ENCODE measurements around the gene B4GALT1. TPM values are rescaled to one million over a fixed set of nuclear protein-coding genes. Genes with fewer than 3 reads are reported as not detected.

The B4GALT1 gene
- total RNA-seq, 4 donors from 2014 or later, result 45.1 to 68.7 (median 53.5) TPM

DNA sequence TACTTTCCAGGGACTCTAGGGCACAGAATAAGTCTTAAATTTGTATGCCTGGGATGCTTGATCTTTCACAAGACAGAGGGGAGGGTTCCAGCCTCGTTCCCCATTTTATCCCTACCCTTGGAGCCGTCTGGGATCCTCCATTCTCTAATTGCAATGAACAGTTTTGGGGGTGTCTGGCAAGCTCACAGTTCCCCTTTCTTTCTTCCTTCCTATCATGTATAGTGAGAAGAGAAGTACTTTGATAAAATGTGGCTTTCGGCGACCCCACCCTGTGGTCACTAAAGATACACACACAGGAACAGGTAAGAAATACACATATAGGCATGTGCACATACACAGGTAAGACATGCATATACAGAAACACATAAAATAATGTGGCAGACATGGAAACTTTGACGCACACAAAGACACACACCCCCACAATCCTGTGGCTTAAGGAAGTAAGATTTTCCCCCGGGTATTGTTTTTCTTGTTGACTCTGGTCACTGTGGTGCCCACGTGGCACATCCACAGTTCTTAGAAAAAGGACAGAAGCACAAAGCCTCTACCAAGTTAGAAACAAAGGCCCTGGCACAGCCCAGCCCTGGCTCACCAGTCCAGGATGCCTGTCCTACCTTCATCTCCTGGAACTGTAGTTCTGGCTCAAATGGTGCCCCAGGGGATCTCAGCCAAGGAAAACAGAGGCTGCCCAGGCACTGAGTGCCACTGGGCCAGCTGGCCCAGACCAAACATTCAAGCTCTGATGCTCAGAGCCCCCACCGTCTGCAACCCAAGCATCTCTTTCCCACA lies 84.4 kb downstream of the B4GALT1 start:
- no peak for DNase-seq (ENCODE audit: low spot score in 2 of 2)
- Histone ChIP-seq H3K9me3 (no peaks in the 10 kb centered on the region), H3K36me3 (no peaks in the 10 kb centered on the region), H3K4me1 (peaks cover 33% of the 10 kb centered on the region), H3K4me3 (no peak overlapping the region), H3K27me3 (no peaks in the 10 kb centered on the region), H3K27ac (no peak overlapping the region)
- 60% methylated on average over 8 of the region's 8 CpGs for WGBS
- no peak for TF ChIP-seq EP300 (IDR thresholded peaks at IDR 0.05)
- no peak for TF ChIP-seq POLR2A (IDR thresholded peaks at IDR 0.05)
- TF ChIP-seq, protein P1, sequence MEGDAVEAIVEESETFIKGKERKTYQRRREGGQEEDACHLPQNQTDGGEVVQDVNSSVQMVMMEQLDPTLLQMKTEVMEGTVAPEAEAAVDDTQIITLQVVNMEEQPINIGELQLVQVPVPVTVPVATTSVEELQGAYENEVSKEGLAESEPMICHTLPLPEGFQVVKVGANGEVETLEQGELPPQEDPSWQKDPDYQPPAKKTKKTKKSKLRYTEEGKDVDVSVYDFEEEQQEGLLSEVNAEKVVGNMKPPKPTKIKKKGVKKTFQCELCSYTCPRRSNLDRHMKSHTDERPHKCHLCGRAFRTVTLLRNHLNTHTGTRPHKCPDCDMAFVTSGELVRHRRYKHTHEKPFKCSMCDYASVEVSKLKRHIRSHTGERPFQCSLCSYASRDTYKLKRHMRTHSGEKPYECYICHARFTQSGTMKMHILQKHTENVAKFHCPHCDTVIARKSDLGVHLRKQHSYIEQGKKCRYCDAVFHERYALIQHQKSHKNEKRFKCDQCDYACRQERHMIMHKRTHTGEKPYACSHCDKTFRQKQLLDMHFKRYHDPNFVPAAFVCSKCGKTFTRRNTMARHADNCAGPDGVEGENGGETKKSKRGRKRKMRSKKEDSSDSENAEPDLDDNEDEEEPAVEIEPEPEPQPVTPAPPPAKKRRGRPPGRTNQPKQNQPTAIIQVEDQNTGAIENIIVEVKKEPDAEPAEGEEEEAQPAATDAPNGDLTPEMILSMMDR (IDR thresholded peaks at IDR 0.05), result no peak
- no peak for TF ChIP-seq POLR2AphosphoS5 (IDR thresholded peaks at IDR 0.05)

- 66% methylated on average over 5 of the region's 5 CpGs for whole genome bisulfite sequencing
- Histone ChIP-seq H3K9me3 (no peaks in the 10 kb centered on the region), H3K27ac (no peak overlapping the region), H3K4me1 (peaks cover 33% of the 10 kb centered on the region), H3K4me3 (no peak overlapping the region), H3K36me3 (no peaks in the 10 kb centered on the region), H3K27me3 (no peaks in the 10 kb centered on the region)
- TF ChIP-seq POLR2A (IDR thresholded peaks at IDR 0.05) (no peak), EP300 (IDR thresholded peaks at IDR 0.05) (no peak), POLR2AphosphoS5 (IDR thresholded peaks at IDR 0.05) (no peak)
- TF ChIP-seq, protein P1 (IDR thresholded peaks at IDR 0.05), result no peak
- DNase-seq (ENCODE audit: low spot score in 2 of 2), result no peak
Measured at GRCh38 chr9:33082128-33082527, 85.0 kb downstream of the B4GALT1 start.

GRCh38 chr9:33081128-33081851 lies 85.8 kb downstream of the B4GALT1 start:
- peak overlapping the region; percentile 75 for H3K27ac ChIP-seq
- TF ChIP-seq POLR2AphosphoS5 (IDR thresholded peaks at IDR 0.05) (peak in 2 of 3 donors; percentile 36 to 77), POLR2A (IDR thresholded peaks at IDR 0.05) (no peak)
- TF ChIP-seq, protein P1 (IDR thresholded peaks at IDR 0.05), result peak; percentile 65 to 75
- DNase-seq (ENCODE audit: low spot score in 2 of 2), result peak in 1 of 2 donors; percentile 86
- no peaks in the 10 kb centered on the region for H3K36me3 ChIP-seq
- H3K4me3 ChIP-seq, result peak overlapping the region; percentile 28
- no peaks in the 10 kb centered on the region for H3K9me3 ChIP-seq
- no peaks in the 10 kb centered on the region for H3K27me3 ChIP-seq
- peaks cover 33% of the 10 kb centered on the region for H3K4me1 ChIP-seq
- WGBS, result 10% methylated on average over 9 of the region's 9 CpGs

- peak overlapping the region; percentile 28 for H3K4me3 ChIP-seq
- 35% methylated on average over 6 of the region's 6 CpGs for WGBS
Measured at GRCh38 chr9:33080534-33080933, 86.6 kb downstream of the B4GALT1 start.

DNA sequence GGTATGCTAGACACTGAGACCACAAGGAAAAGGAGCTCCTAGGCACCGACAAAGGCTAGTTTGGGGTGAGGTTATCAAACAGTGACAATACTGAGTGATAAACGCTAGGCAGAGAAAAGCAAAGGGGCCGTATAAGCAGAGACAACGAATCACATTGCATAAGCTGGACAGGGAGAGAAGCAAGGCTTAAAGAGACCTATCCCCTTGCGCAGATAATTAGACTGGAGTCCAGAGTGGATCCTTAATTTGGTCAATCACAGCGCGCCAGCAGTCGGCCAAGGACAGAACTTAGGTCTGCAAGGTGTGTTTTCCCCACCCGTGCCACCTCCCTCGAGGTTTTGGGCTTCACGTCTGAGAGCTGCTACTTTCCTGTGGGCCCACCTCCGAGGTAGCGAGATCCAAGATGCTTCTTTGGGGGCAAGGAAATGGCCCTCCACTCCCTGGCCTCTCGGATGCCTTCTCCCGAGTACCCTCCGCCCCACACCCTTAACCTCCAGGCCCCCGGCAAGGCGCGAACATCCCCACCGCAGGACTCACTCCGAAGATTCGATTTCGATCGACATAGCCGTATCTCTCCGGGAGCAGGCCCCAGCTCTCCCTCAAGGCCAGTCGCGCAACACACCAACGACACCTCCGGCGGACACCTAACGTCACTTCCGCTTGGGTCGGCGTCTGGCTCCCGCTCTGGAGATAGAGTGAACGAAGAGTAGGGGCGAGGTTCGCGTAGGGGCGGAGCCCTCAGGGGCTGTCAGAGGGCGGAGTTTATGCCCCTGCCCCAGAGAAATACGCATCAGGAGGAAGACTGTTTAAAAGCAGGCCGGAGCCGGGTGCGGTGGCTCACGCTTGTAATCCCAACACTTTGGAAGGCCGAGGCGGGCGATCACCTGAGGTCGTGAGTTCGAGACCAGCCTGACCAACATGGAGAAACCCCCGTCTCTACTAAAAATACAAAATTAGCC lies 90.8 kb downstream of the B4GALT1 start, which contains the start of gene SMU1:
TSS of gene SMU1 (minus strand) at position 629 of the 959 bp plus-strand sequence. CDS start at position 563, 66 bp downstream.
- peak within 1 kb of the TSS; percentile 76 for H3K4me3 ChIP-seq
- peaks cover 29% of the 10 kb centered on the region for H3K36me3 ChIP-seq
- peak within 1 kb of the TSS; percentile 92 for H3K27ac ChIP-seq
- no peaks in the 10 kb centered on the region for H3K9me3 ChIP-seq
- no peaks in the 10 kb centered on the region for H3K27me3 ChIP-seq
- TF ChIP-seq EP300 (IDR thresholded peaks at IDR 0.05) (no peak), POLR2A (IDR thresholded peaks at IDR 0.05) (peak; percentile 21 to 84), POLR2AphosphoS5 (IDR thresholded peaks at IDR 0.05) (peak; percentile 27 to 90 (median 89))
- peak; percentile 99 for DNase-seq (ENCODE audit: low spot score in 2 of 2)
- WGBS, result 3% methylated on average over 23 of the region's 53 CpGs
- H3K4me1 ChIP-seq, result peaks cover 31% of the 10 kb centered on the region

More at GRCh38 chr9:33080534-33080933, 86.6 kb downstream of the B4GALT1 start:
- Histone ChIP-seq H3K4me1 (peaks cover 39% of the 10 kb centered on the region), H3K27ac (peak overlapping the region; percentile 75), H3K9me3 (no peaks in the 10 kb centered on the region), H3K36me3 (no peaks in the 10 kb centered on the region), H3K27me3 (no peaks in the 10 kb centered on the region)
- TF ChIP-seq POLR2A (IDR thresholded peaks at IDR 0.05) (no peak), EP300 (IDR thresholded peaks at IDR 0.05) (no peak), POLR2AphosphoS5 (IDR thresholded peaks at IDR 0.05) (peak in 1 of 3 donors; percentile 22)
- no peak for DNase-seq (ENCODE audit: low spot score in 2 of 2)
